D721Med (cell line): Measurements from ENCODE around the gene ERCC6L.

Experiments used
- DNase-seq: peaks from one replicate; pipeline ENCODE4 v3.0.0; 2011; ENCODE audit warnings: low spot score; ENCODE audit not compliant: insufficient read length
- FAIRE-seq: peaks from 2 replicates; lab custom pipeline; 2011; peaks lifted over from hg19 to GRCh38; lab: Jason Lieb, UNC
- TF ChIP-seq, protein P1 (sequence below): IDR thresholded peaks from 2 replicates; pipeline ENCODE4 v1.5.1; 2012; ENCODE audit warnings: mild to moderate bottlenecking, control low read depth; ENCODE audit not compliant: insufficient read depth; ENCODE audit errors: missing control alignments

The ERCC6L gene

DNA sequence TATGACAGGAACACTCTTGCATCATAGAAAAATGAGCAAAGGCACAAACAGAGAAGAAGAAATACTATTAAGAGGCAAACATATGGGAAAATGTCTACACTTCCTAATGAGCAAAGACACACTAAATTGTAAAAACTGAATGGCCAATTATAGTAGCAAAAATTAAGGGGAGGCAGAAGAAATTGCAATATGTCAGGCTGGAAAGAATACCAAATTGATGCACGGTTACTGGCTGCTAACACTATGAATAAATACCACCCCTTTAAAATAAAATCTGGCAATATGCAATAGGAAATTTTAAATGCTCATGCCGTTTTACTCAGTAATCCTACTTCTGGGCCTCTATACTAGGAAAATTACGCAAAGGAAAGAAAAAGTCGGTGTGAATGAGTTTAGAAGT is 73.3 kb downstream of the ERCC6L start:
- TF ChIP-seq, protein P1, sequence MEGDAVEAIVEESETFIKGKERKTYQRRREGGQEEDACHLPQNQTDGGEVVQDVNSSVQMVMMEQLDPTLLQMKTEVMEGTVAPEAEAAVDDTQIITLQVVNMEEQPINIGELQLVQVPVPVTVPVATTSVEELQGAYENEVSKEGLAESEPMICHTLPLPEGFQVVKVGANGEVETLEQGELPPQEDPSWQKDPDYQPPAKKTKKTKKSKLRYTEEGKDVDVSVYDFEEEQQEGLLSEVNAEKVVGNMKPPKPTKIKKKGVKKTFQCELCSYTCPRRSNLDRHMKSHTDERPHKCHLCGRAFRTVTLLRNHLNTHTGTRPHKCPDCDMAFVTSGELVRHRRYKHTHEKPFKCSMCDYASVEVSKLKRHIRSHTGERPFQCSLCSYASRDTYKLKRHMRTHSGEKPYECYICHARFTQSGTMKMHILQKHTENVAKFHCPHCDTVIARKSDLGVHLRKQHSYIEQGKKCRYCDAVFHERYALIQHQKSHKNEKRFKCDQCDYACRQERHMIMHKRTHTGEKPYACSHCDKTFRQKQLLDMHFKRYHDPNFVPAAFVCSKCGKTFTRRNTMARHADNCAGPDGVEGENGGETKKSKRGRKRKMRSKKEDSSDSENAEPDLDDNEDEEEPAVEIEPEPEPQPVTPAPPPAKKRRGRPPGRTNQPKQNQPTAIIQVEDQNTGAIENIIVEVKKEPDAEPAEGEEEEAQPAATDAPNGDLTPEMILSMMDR = no peak

DNA sequence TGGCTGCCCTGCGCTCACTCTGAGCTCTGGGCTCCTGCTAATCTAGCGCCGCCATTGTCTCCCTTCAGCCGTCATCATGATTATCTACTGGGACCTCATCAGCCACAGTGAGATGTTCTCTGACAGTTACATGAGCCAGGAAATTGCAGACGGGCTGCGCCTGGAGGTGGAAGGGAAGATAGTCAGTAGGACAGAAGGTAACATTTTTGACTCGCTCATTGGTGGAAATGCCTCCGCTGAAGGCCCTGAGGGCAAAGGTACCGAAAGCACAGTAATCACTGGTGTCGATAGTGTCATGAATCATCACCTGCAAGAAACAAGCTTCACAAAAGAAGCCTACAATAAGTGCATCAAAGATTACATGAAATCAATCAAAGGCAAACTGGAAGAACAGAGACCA is 79.1 kb downstream of the ERCC6L start:
- FAIRE-seq (no peak), DNase-seq (no peak)
- TF ChIP-seq, protein P1 = no peak

More for the DNA sequence above, 73.3 kb downstream of the ERCC6L start:
- no peak for DNase-seq
- no peak for FAIRE-seq

DNA sequence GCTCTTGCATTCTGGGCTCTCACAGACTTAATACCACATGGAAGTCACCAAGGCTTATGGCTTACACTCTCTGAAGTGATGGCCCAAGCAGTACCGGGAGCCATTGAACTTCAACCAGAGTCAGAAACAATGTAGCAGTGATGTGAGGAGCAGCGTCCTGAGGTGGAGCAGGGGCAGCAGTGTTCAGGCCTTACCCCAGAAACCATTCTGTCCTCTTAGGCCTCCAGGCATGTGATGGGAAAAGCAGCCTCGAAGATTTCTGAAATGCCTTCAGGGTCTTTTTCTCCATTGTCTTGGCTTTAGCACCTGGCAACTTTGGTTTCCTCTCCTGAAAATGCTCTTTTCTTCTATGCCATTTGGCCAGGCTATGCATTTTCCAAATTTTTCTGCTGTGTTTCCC is 80.1 kb downstream of the ERCC6L start:
- TF ChIP-seq, protein P1 = no peak
- DNase-seq (no peak), FAIRE-seq (no peak)
